ENCODE results near the gene CENPM.

Gene CENPM

GRCh38 chr22:41899110-41899509 is 47.8 kb downstream of the CENPM start:
- no peak overlapping the region for H3K27ac ChIP-seq (ENCODE audit: low read depth, low read length)

GRCh38 chr22:41898645-41899044 is 48.3 kb downstream of the CENPM start:
- no peaks in the 10 kb centered on the region for H3K9me3 ChIP-seq (ENCODE audit: control insufficient read depth in 1 of 2, low read length in 2 of 2)
- no peaks in the 10 kb centered on the region for H3K4me1 ChIP-seq (ENCODE audit: control insufficient read depth in 1 of 2, insufficient read depth in 2 of 2, low read length in 2 of 2)
- H3K27me3 ChIP-seq (ENCODE audit: control insufficient read depth in 1 of 2, insufficient read depth in 2 of 2, low read length in 2 of 2), result no peaks in the 10 kb centered on the region
- H3K36me3 ChIP-seq (ENCODE audit: control insufficient read depth in 1 of 2, insufficient read depth in 2 of 2, low read length in 2 of 2), result peaks cover 48 to 90% of the 10 kb centered on the region in 2 donors
- no peak overlapping the region for H3K9ac ChIP-seq (ENCODE audit: low read depth in 1 of 2, low read length in 2 of 2)
- H3K4me3 ChIP-seq (ENCODE audit: low read depth in 1 of 2, low read length in 2 of 2), result no peak overlapping the region
- no peak overlapping the region for H3K27ac ChIP-seq (ENCODE audit: low read depth, low read length)

More at GRCh38 chr22:41899110-41899509, 47.8 kb downstream of the CENPM start:
- no peaks in the 10 kb centered on the region for H3K27me3 ChIP-seq (ENCODE audit: control insufficient read depth in 1 of 2, insufficient read depth in 2 of 2, low read length in 2 of 2)
- H3K4me1 ChIP-seq (ENCODE audit: control insufficient read depth in 1 of 2, insufficient read depth in 2 of 2, low read length in 2 of 2), result no peaks in the 10 kb centered on the region
- peaks cover 44 to 90% of the 10 kb centered on the region in 2 donors for H3K36me3 ChIP-seq (ENCODE audit: control insufficient read depth in 1 of 2, insufficient read depth in 2 of 2, low read length in 2 of 2)
- H3K9ac ChIP-seq (ENCODE audit: low read depth in 1 of 2, low read length in 2 of 2), result no peak overlapping the region
- H3K4me3 ChIP-seq (ENCODE audit: low read depth in 1 of 2, low read length in 2 of 2), result no peak overlapping the region
- no peaks in the 10 kb centered on the region for H3K9me3 ChIP-seq (ENCODE audit: control insufficient read depth in 1 of 2, low read length in 2 of 2)

GRCh38 chr22:41893591-41894375 is 53.2 kb downstream of the CENPM start:
- Histone ChIP-seq H3K9ac (ENCODE audit: low read depth in 1 of 2, low read length in 2 of 2) (no peak overlapping the region), H3K27me3 (ENCODE audit: control insufficient read depth in 1 of 2, insufficient read depth in 2 of 2, low read length in 2 of 2) (no peaks in the 10 kb centered on the region), H3K9me3 (ENCODE audit: control insufficient read depth in 1 of 2, low read length in 2 of 2) (no peaks in the 10 kb centered on the region), H3K27ac (ENCODE audit: low read depth, low read length) (no peak overlapping the region), H3K4me1 (ENCODE audit: control insufficient read depth in 1 of 2, insufficient read depth in 2 of 2, low read length in 2 of 2) (no peaks in the 10 kb centered on the region), H3K36me3 (ENCODE audit: control insufficient read depth in 1 of 2, insufficient read depth in 2 of 2, low read length in 2 of 2) (peaks cover 43 to 81% of the 10 kb centered on the region in 2 donors), H3K4me3 (ENCODE audit: low read depth in 1 of 2, low read length in 2 of 2) (no peak overlapping the region)

GRCh38 chr22:41892721-41893120 is 54.2 kb downstream of the CENPM start:
- Histone ChIP-seq H3K4me3 (ENCODE audit: low read depth in 1 of 2, low read length in 2 of 2) (no peak overlapping the region), H3K27me3 (ENCODE audit: control insufficient read depth in 1 of 2, insufficient read depth in 2 of 2, low read length in 2 of 2) (no peaks in the 10 kb centered on the region), H3K36me3 (ENCODE audit: control insufficient read depth in 1 of 2, insufficient read depth in 2 of 2, low read length in 2 of 2) (peaks cover 38 to 85% of the 10 kb centered on the region in 2 donors), H3K4me1 (ENCODE audit: control insufficient read depth in 1 of 2, insufficient read depth in 2 of 2, low read length in 2 of 2) (no peaks in the 10 kb centered on the region), H3K9me3 (ENCODE audit: control insufficient read depth in 1 of 2, low read length in 2 of 2) (no peaks in the 10 kb centered on the region), H3K27ac (ENCODE audit: low read depth, low read length) (no peak overlapping the region), H3K9ac (ENCODE audit: low read depth in 1 of 2, low read length in 2 of 2) (no peak overlapping the region)

GRCh38 chr22:41891407-41891806 is 55.5 kb downstream of the CENPM start:
- no peaks in the 10 kb centered on the region for H3K27me3 ChIP-seq (ENCODE audit: control insufficient read depth in 1 of 2, insufficient read depth in 2 of 2, low read length in 2 of 2)
- no peaks in the 10 kb centered on the region for H3K9me3 ChIP-seq (ENCODE audit: control insufficient read depth in 1 of 2, low read length in 2 of 2)
- no peak overlapping the region for H3K4me3 ChIP-seq (ENCODE audit: low read depth in 1 of 2, low read length in 2 of 2)
- no peak overlapping the region for H3K9ac ChIP-seq (ENCODE audit: low read depth in 1 of 2, low read length in 2 of 2)
- no peak overlapping the region for H3K27ac ChIP-seq (ENCODE audit: low read depth, low read length)
- H3K4me1 ChIP-seq (ENCODE audit: control insufficient read depth in 1 of 2, insufficient read depth in 2 of 2, low read length in 2 of 2), result no peaks in the 10 kb centered on the region
- H3K36me3 ChIP-seq (ENCODE audit: control insufficient read depth in 1 of 2, insufficient read depth in 2 of 2, low read length in 2 of 2), result peaks cover 32 to 85% of the 10 kb centered on the region in 2 donors
